KG1 (cell line): Measurements from ENCODE around the gene CATSPERD.
"Not testable (repeated sequence)": the region's sequence is repeated elsewhere in the genome, so short reads cannot be mapped to it uniquely, and the experiment has no call there.

Source experiments
- DNase-seq: peaks from one replicate; lab custom pipeline; 2025; lab: John Stamatoyannopoulos, UW

Gene CATSPERD

GRCh38 chr19:5698635-5699422, 21.6 kb upstream of the CATSPERD start:
- DNase-seq = no peak

- DNase-seq = no peak
Measured at GRCh38 chr19:5700455-5701092, 19.9 kb upstream of the CATSPERD start.

- not testable (repeated sequence) for DNase-seq
Measured at GRCh38 chr19:5702053-5702410, 18.4 kb upstream of the CATSPERD start.

- no peak for DNase-seq
Measured at GRCh38 chr19:5703819-5704818, 16.3 kb upstream of the CATSPERD start.

GRCh38 chr19:5705552-5705951, 14.9 kb upstream of the CATSPERD start:
- no peak for DNase-seq

- DNase-seq = no peak
Measured at GRCh38 chr19:5706876-5707573, 13.4 kb upstream of the CATSPERD start.

GRCh38 chr19:5707576-5708575, 12.6 kb upstream of the CATSPERD start:
- no peak for DNase-seq

- no peak for DNase-seq
Measured at GRCh38 chr19:5711025-5711424, 9.4 kb upstream of the CATSPERD start.

GRCh38 chr19:5711713-5712161, 8.7 kb upstream of the CATSPERD start:
- no peak for DNase-seq

- no peak for DNase-seq
Measured at GRCh38 chr19:5713228-5713627, 7.2 kb upstream of the CATSPERD start.

GRCh38 chr19:5714816-5715215, 5.6 kb upstream of the CATSPERD start:
- DNase-seq = no peak

GRCh38 chr19:5717215-5717935, 3.1 kb upstream of the CATSPERD start:
- DNase-seq = no peak

GRCh38 chr19:5718037-5718578, 2.3 kb upstream of the CATSPERD start:
- no peak for DNase-seq

GRCh38 chr19:5718579-5719273, 1.7 kb upstream of the CATSPERD start:
- DNase-seq = peak; percentile 11

GRCh38 chr19:5719274-5719960, 1.0 kb upstream of the CATSPERD start:
- no peak for DNase-seq

GRCh38 chr19:5727453-5728050, 7.1 kb downstream of the CATSPERD start:
- DNase-seq = no peak

- not testable (repeated sequence) for DNase-seq
Measured at GRCh38 chr19:5733172-5733571, 12.7 kb downstream of the CATSPERD start.

- DNase-seq = no peak
Measured at GRCh38 chr19:5738423-5738822, 18.0 kb downstream of the CATSPERD start.
